IPS-11a (cell line): ENCODE results near the gene DUSP21.
"Not testable (repeated sequence)": the region's sequence is repeated elsewhere in the genome, so short reads cannot be mapped to it uniquely, and the experiment has no call there.

Source experiments
- H3K4me3 ChIP-seq: one replicate; pipeline ENCODE4 v1.5.1; 2013; ENCODE audit warnings: low read depth, low read length, control low read depth

Gene DUSP21

DNA sequence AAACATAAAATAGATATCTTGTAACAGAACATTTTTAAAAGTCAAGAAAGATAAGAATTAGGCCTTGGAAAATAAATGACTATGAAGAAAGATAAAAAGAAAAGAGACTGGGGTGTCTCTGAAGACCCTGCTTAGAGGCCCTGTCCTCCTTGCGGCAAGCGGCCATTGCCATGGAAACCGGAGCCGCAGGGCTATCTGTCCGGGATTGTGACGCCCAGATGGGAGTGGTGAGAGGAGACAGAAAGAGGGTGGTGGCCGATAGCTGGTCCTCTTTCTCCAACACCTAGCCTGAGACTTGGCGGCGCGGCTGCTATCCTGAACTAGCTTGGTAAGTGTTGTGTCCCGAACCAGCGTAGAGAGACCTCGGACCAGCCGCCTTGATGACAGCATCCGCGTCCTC, at the start of gene DUSP21:
DUSP21 (plus strand) TSS at position 269 of the 400 bp plus-strand sequence; CDS start at position 381, 112 bp downstream.
- H3K4me3 ChIP-seq: no peak within 1 kb of the TSS

DNA sequence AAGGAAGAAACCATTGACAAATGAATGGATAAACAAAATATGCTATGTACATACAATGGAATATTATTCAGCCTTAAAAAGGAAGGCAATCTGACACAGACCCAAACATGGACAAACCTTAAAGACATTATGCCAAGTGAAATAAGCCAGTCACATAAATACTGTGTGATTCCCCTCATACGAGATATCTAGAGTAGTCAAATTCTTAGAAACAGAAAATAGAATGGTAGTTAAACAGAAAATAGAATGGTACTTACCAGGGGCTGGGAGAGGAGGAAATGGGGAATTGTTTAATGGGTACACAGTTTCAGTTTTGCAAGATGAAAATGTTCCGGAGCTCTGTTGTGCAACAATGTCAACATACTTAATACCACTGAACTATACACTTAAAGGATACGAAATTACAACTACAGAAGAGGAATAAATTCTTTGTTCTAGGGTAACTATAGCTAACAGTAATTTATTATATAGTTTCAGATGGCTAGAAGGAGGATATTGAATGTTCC, 47.8 kb upstream of the DUSP21 start:
- H3K4me3 ChIP-seq: no peak overlapping the region

DNA sequence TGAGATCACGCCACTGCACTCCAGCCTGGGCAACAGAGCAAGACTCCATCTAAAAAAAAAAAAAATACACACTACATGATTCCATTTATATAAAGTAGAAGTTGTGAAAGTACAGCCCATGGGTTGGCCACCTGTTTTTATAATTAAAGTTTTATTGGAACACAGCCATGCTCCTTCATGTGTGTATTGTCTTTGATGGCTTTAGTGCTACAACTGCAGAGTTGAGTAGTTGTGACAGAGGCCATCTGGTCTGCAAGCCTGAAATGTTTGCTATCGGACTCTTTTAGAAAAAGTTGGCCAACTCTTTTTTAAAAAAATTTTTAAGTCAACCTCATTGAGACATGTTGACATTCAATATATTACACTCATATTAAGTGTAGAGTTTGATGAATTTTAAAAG, 41.2 kb upstream of the DUSP21 start:
- H3K4me3 ChIP-seq: no peak overlapping the region

DNA sequence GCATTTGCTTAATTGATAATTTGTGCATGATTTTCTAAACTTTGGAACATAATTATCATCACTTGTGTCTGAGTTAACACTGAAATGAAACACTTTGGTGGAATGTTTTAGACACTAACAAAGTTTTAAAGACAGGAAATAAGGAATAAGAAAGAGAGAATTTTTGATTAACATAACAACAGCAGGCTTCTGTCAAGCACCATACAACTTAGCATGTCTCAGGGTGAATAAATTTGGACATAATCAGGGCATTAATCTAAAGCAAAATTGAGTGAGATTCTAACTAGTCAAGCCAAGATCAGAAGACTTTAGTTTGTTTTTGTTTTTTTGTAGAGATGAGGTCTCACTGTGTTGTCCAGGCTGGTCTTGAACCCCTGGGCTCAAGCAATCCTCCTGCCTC, 28.1 kb upstream of the DUSP21 start:
- no peak overlapping the region for H3K4me3 ChIP-seq

DNA sequence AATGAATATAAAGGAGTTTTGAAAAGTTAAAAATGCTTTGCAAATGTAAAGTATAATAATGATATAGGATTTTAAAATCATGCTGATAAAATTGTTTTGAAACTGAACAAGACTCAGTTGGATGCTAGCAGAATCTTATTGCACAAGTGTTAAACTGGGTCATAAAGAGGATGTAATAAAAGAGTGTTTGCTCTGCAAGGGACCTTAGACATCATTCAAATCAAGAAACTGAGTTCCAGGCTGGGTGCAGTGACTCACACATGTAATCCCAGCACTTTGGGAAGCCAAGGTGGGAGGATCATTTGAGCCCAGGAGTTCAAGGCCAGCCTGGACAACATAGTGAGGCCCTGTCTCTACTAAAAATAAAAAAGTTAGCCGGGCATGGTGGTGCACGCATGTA, 27.5 kb upstream of the DUSP21 start:
- H3K4me3 ChIP-seq: no peak overlapping the region

DNA sequence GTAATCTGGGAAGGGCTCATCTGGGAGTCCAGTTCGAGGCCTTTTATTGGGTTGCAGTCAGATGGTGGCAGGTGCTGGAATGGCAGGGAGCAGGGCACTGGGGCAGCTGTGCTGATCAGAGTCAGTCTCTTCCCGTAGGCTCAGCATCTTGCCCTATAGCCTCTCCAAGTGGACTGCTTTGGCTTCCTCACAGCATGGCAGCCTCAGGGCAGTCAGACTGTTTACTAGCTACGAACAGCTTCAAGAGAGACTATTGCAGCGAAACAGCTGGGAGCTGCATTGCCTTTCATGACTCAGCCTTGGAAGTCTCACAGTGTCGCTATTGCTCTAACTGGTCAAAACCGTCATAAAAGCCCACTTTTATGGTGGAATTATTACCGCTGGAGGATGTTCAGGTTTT, 26.8 kb upstream of the DUSP21 start:
- H3K4me3 ChIP-seq: no peak overlapping the region

DNA sequence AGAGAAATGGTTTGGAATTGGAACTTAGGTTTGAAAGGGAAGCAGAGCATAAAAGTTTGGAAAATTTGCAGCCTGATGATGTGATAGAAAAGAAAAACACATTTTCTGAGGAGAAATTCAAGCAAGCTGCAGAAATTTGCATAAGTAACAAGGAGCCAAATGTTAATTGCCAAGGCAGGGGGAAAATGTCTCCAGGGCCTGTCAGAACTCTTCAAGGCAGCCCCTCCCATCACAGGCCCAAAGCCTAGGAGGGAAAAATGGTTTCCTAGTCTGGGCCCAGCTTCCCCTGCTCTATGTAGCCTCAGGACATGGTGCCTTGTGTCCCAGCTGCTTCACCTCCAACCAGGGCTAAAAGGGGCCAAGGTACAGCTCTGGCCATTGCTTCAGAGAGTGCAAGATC, 21.2 kb upstream of the DUSP21 start:
- no peak overlapping the region for H3K4me3 ChIP-seq

GRCh38 chrX:44823193-44823592, 20.6 kb upstream of the DUSP21 start:
- not testable (repeated sequence) for H3K4me3 ChIP-seq

DNA sequence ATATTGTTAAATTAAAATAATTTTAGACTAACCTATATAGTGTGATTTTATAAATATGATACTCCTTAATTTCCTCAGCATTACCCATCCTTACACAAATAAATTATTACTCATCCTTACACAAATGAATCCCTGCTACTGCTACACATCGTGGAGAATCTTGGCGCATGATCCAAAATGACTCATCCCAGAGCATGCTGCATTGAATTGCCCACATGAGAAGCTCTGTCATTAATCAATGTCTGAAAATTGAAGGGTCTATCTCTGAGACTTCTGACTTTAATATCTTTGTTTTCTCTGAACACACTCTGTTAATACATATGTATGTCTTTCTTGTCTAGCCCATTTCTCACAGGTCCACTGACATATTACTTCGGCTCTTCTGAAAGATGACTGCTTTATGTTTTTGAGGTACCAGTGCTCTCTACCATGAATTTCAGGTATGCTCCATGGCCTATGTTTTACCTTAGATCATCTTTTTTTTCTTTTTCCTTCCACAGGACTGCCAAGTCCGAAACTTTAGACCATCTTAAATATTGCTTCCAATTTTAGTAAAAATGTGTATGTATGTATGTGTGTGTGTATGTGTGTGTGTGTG, 15.7 kb upstream of the DUSP21 start:
- H3K4me3 ChIP-seq: no peak overlapping the region

DNA sequence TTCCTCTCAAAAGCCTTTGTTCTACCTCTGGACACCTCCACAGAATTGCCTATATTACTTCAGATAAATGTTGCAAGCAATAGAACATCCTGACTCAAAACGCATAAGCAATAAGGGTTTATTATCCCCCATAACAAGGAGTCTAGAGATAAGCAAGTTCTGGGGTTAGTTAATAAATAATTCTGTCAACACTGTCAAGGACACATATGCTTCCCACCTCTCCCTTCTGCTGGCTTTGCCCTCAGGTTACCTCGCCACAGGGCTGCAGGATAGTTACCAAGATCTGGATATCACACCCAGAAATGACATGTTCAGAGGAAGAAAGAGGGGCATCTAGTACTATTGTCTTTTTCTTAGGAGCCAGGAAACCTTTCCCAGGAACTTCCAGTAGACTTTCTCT, 14.0 kb upstream of the DUSP21 start:
- no peak overlapping the region for H3K4me3 ChIP-seq

GRCh38 chrX:44842550-44843317, 1.1 kb upstream of the DUSP21 start:
- no peak overlapping the region for H3K4me3 ChIP-seq

DNA sequence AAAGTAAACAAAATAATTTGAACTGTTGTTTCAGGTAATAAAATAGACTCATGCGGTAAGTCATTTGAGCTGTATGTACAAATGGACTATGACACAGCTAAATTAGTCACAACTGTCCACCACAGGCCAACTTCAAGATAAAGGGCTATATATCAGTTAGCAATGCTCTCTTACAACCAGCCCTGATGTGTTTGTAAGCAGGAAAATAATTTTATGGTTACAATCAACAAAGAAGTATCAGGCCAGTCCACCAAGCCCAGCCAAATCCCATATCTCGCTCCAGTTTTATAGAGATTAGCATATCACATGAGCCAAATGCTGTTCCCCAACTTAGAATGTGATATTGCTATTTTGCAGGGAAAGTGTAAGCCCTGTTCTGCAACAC, 511 bp upstream of the DUSP21 start:
- H3K4me3 ChIP-seq: no peak overlapping the region

GRCh38 chrX:44844204-44844603, 383 bp downstream of the DUSP21 start:
- H3K4me3 ChIP-seq: no peak overlapping the region

- not testable (repeated sequence) for H3K4me3 ChIP-seq
Measured at GRCh38 chrX:44850891-44851290, 7.1 kb downstream of the DUSP21 start.

GRCh38 chrX:44871114-44871645, 27.4 kb downstream of the DUSP21 start:
- peak overlapping the region; percentile 24 for H3K4me3 ChIP-seq

GRCh38 chrX:44871931-44872820, 28.4 kb downstream of the DUSP21 start:
- H3K4me3 ChIP-seq: peak overlapping the region; percentile 24

DNA sequence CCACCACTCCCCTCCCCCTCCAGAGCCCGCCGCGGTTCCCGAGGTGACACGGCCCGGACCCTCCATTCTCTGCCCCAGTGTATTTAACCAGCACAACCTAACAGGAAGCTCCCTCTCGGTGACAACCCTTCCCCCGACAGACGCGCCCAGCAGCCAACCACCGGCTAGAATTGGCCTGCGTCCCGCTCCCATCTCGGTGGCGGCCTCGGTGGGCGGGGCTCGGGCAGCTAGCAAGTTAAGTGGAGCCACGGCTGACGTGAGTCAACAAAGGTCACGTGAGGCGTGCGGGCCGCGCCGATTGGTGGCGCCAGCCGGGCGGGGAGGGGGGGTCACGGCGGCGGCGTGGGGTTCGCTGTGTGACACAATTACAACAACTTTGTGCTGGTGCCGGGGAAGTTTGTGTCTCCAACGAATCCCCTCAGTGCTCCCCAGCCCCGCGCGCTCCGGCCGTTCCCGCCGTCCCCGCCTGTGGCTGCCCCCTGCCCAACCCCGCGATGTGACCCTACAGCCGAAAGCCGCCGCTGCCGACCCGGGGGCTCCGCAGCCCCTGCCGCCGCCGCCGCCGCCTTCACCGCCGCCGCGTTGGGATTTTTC, 29.1 kb downstream of the DUSP21 start, which contains the start of gene KDM6A:
KDM6A (plus strand) TSS at position 368 of the 594 bp plus-strand sequence. CDS start 364 bp downstream, outside the sequence.
- H3K4me3 ChIP-seq: peak within 1 kb of the TSS; percentile 72

- H3K4me3 ChIP-seq: peak overlapping the region; percentile 72
Measured at GRCh38 chrX:44873415-44874276, 29.8 kb downstream of the DUSP21 start.

- H3K4me3 ChIP-seq: peak overlapping the region; percentile 72
Measured at GRCh38 chrX:44874420-44875184, 30.8 kb downstream of the DUSP21 start.
